ENCODE measurements around the gene IFITM10. TPM values are rescaled to one million over a fixed set of nuclear protein-coding genes. Genes with fewer than 3 reads are reported as not detected.

IFITM10 gene
- 0.12 and 0.14 TPM in 2 replicates for total RNA-seq

GRCh38 chr11:1750481-1750839, at the start of gene IFITM10:
TSS of gene IFITM10 (minus strand) at chr11:1750595. CDS start at chr11:1750442, 153 bp downstream.
- peak within 1 kb of the TSS; percentile 4 for H3K27ac Mint-ChIP-seq

GRCh38 chr11:1797391-1798125, 47.2 kb upstream of the IFITM10 start:
- Mint-ChIP-seq H3K4me3 (no peak overlapping the region), H3K4me1 (peaks cover 4% of the 10 kb centered on the region), H3K36me3 (ENCODE audit: low read depth) (no peaks in the 10 kb centered on the region), H3K27ac (no peak overlapping the region), H3K27me3 (peaks cover 9% of the 10 kb centered on the region), H3K9me3 (no peaks in the 10 kb centered on the region)
- intact Hi-C loops (cut with micrococcal nuclease) = no loop called here
- no peak for DNase-seq

More at GRCh38 chr11:1750481-1750839, at the start of gene IFITM10:
- Mint-ChIP-seq H3K9me3 (peaks cover 5% of the 10 kb centered on the region), H3K4me3 (no peak within 1 kb of the TSS), H3K36me3 (ENCODE audit: low read depth) (peaks cover 9% of the 10 kb centered on the region), H3K27me3 (peaks cover 17% of the 10 kb centered on the region), H3K4me1 (peaks cover 18% of the 10 kb centered on the region)
- DNase-seq = no peak
- intact Hi-C loops (cut with micrococcal nuclease) = no loop called here

- Mint-ChIP-seq H3K36me3 (ENCODE audit: low read depth) (no peaks in the 10 kb centered on the region), H3K9me3 (no peaks in the 10 kb centered on the region), H3K4me1 (peaks cover 6% of the 10 kb centered on the region), H3K27me3 (peaks cover 14% of the 10 kb centered on the region), H3K27ac (no peak overlapping the region), H3K4me3 (no peak overlapping the region)
- intact Hi-C loops (cut with micrococcal nuclease) = no loop called here
- DNase-seq = no peak
These were observed 46.1 kb upstream of the IFITM10 start for GRCh38 chr11:1796413-1797011.

- no peak overlapping the region for H3K27ac Mint-ChIP-seq
These were observed 42.7 kb upstream of the IFITM10 start for GRCh38 chr11:1793081-1793480.

GRCh38 chr11:1792461-1792860, 42.1 kb upstream of the IFITM10 start:
- peaks cover 6% of the 10 kb centered on the region for H3K4me1 Mint-ChIP-seq
- H3K4me3 Mint-ChIP-seq = peak overlapping the region; percentile 29
- no peak overlapping the region for H3K27ac Mint-ChIP-seq
- intact Hi-C loops (cut with micrococcal nuclease) = no loop called here
- no peaks in the 10 kb centered on the region for H3K36me3 Mint-ChIP-seq (ENCODE audit: low read depth)
- DNase-seq = no peak
- no peaks in the 10 kb centered on the region for H3K9me3 Mint-ChIP-seq
- peaks cover 19% of the 10 kb centered on the region for H3K27me3 Mint-ChIP-seq

More at GRCh38 chr11:1793081-1793480, 42.7 kb upstream of the IFITM10 start:
- Mint-ChIP-seq H3K4me3 (no peak overlapping the region), H3K27me3 (peaks cover 20% of the 10 kb centered on the region), H3K4me1 (peaks cover 6% of the 10 kb centered on the region), H3K36me3 (ENCODE audit: low read depth) (no peaks in the 10 kb centered on the region), H3K9me3 (no peaks in the 10 kb centered on the region)
- no peak for DNase-seq
- intact Hi-C loops (cut with micrococcal nuclease) = no loop called here

- peaks cover 6% of the 10 kb centered on the region for H3K4me1 Mint-ChIP-seq
- peaks cover 18% of the 10 kb centered on the region for H3K27me3 Mint-ChIP-seq
- H3K27ac Mint-ChIP-seq = no peak overlapping the region
- no peaks in the 10 kb centered on the region for H3K36me3 Mint-ChIP-seq (ENCODE audit: low read depth)
- no peaks in the 10 kb centered on the region for H3K9me3 Mint-ChIP-seq
- intact Hi-C loops (cut with micrococcal nuclease) = no loop called here
- DNase-seq = no peak
- no peak overlapping the region for H3K4me3 Mint-ChIP-seq
These were observed 41.5 kb upstream of the IFITM10 start for GRCh38 chr11:1791912-1792311.

- no peaks in the 10 kb centered on the region for H3K4me1 Mint-ChIP-seq
- H3K27ac Mint-ChIP-seq = no peak overlapping the region
- intact Hi-C loops (cut with micrococcal nuclease) = no loop called here
- DNase-seq = no peak
- H3K4me3 Mint-ChIP-seq = no peak overlapping the region
- H3K27me3 Mint-ChIP-seq = peaks cover 8% of the 10 kb centered on the region
- H3K36me3 Mint-ChIP-seq (ENCODE audit: low read depth) = no peaks in the 10 kb centered on the region
- no peaks in the 10 kb centered on the region for H3K9me3 Mint-ChIP-seq
These were observed 36.1 kb upstream of the IFITM10 start for GRCh38 chr11:1786466-1786865.

GRCh38 chr11:1785749-1786413, 35.5 kb upstream of the IFITM10 start:
- DNase-seq = peak; percentile 50
- Mint-ChIP-seq H3K36me3 (ENCODE audit: low read depth) (no peaks in the 10 kb centered on the region), H3K27ac (no peak overlapping the region), H3K4me3 (no peak overlapping the region), H3K4me1 (no peaks in the 10 kb centered on the region), H3K9me3 (no peaks in the 10 kb centered on the region), H3K27me3 (peaks cover 3% of the 10 kb centered on the region)
- intact Hi-C loops (cut with micrococcal nuclease) = no loop called here

GRCh38 chr11:1784761-1785650, 34.6 kb upstream of the IFITM10 start:
- Mint-ChIP-seq H3K4me1 (no peaks in the 10 kb centered on the region), H3K4me3 (no peak overlapping the region), H3K27ac (no peak overlapping the region), H3K36me3 (ENCODE audit: low read depth) (no peaks in the 10 kb centered on the region), H3K9me3 (no peaks in the 10 kb centered on the region), H3K27me3 (no peaks in the 10 kb centered on the region)
- no peak for DNase-seq
- intact Hi-C loops (cut with micrococcal nuclease) = no loop called here

GRCh38 chr11:1783725-1784529, 33.5 kb upstream of the IFITM10 start:
- H3K4me3 Mint-ChIP-seq = no peak overlapping the region
- H3K36me3 Mint-ChIP-seq (ENCODE audit: low read depth) = no peaks in the 10 kb centered on the region
- H3K27me3 Mint-ChIP-seq = no peaks in the 10 kb centered on the region
- no peak overlapping the region for H3K27ac Mint-ChIP-seq
- intact Hi-C loops (cut with micrococcal nuclease) = no loop called here
- no peaks in the 10 kb centered on the region for H3K9me3 Mint-ChIP-seq
- DNase-seq = no peak
- H3K4me1 Mint-ChIP-seq = no peaks in the 10 kb centered on the region

- no peaks in the 10 kb centered on the region for H3K36me3 Mint-ChIP-seq (ENCODE audit: low read depth)
- no peak for DNase-seq
- no peaks in the 10 kb centered on the region for H3K4me1 Mint-ChIP-seq
- intact Hi-C loops (cut with micrococcal nuclease) = no loop called here
- no peaks in the 10 kb centered on the region for H3K27me3 Mint-ChIP-seq
- H3K4me3 Mint-ChIP-seq = no peak overlapping the region
- no peaks in the 10 kb centered on the region for H3K9me3 Mint-ChIP-seq
- H3K27ac Mint-ChIP-seq = no peak overlapping the region
These were observed 32.7 kb upstream of the IFITM10 start for GRCh38 chr11:1782831-1783724.

- intact Hi-C loops (cut with micrococcal nuclease) = no loop called here
- H3K4me1 Mint-ChIP-seq = no peaks in the 10 kb centered on the region
- DNase-seq = peak; percentile 52
- no peaks in the 10 kb centered on the region for H3K36me3 Mint-ChIP-seq (ENCODE audit: low read depth)
- H3K4me3 Mint-ChIP-seq = no peak overlapping the region
- H3K27ac Mint-ChIP-seq = no peak overlapping the region
- H3K27me3 Mint-ChIP-seq = no peaks in the 10 kb centered on the region
- no peaks in the 10 kb centered on the region for H3K9me3 Mint-ChIP-seq
These were observed 31.7 kb upstream of the IFITM10 start for GRCh38 chr11:1782031-1782590.

Data from activated CD4-positive, alpha-beta T cell treated with anti-CD3 and anti-CD28 coated beads, Interleukin-2, amount 10 ng/mL, durations not matched to agents 24 days and 14 days (primary cell).